Measurements from ENCODE around the gene MRPL43. TPM values are rescaled to one million over a fixed set of nuclear protein-coding genes. Genes with fewer than 3 reads are reported as not detected.

Gene MRPL43
- polyA plus RNA-seq, 3 donors = 94.5 to 128 (median 103) TPM

Other genes with a start within 250 kb of the MRPL43 start
- gene PAX2, start 241.9 kb downstream of the MRPL43 start, polyA plus RNA-seq (ENCODE audit: insufficient read length in 3 of 3) = 100 to 1,000 TPM; 175 to 250 (median 236) TPM
- gene SLF2, start 74.5 kb downstream of the MRPL43 start, polyA plus RNA-seq (ENCODE audit: insufficient read length in 3 of 3) = 10 to 100 TPM; 29.9 to 47.6 (median 44.8) TPM
- gene SEMA4G, start 18.0 kb downstream of the MRPL43 start, polyA plus RNA-seq (ENCODE audit: insufficient read length in 3 of 3) = 10 to 100 TPM; 49.8 to 67.6 (median 61.7) TPM
- gene TWNK, start within 50 bp of the MRPL43 start, polyA plus RNA-seq (ENCODE audit: insufficient read length in 3 of 3) = 10 to 100 TPM; 14.3 to 17.9 (median 16.7) TPM
- 10 to 100 TPM; 70.0 to 80.1 (median 76.2) TPM for gene LZTS2, start 12.3 kb upstream of the MRPL43 start, polyA plus RNA-seq (ENCODE audit: insufficient read length in 3 of 3)
- 1 to 10 TPM; 2.8 to 5.6 (median 3.2) TPM for gene PDZD7, start 43.6 kb upstream of the MRPL43 start, polyA plus RNA-seq (ENCODE audit: insufficient read length in 3 of 3)
- 10 to 100 TPM; 20.4 to 31.1 (median 26.9) TPM for gene SFXN3, start 43.7 kb upstream of the MRPL43 start, polyA plus RNA-seq (ENCODE audit: insufficient read length in 3 of 3)
- 10 to 100 TPM; 10.1 to 13.6 (median 10.5) TPM for gene KAZALD1, start 74.5 kb upstream of the MRPL43 start, polyA plus RNA-seq (ENCODE audit: insufficient read length in 3 of 3)
- under 1 TPM in 2 of 3 donors, not detected in 1; 0.05 to 0.11 TPM for gene TLX1, start 143.8 kb upstream of the MRPL43 start, polyA plus RNA-seq (ENCODE audit: insufficient read length in 3 of 3)
- under 1 TPM in 1 of 3 donors, not detected in 2; 0.07 TPM for gene LBX1, start 242.0 kb upstream of the MRPL43 start, polyA plus RNA-seq (ENCODE audit: insufficient read length in 3 of 3)